NK-92 (cell line): Measurements from ENCODE around the gene SGSM1.

Experiments used
- DNase-seq: peaks from one replicate; lab custom pipeline; 2025; ENCODE audit not compliant: unreplicated experiment; lab: John Stamatoyannopoulos, UW

The SGSM1 gene

GRCh38 chr22:24948356-24949202 is 142.6 kb downstream of the SGSM1 start:
- DNase-seq: no peak

DNA sequence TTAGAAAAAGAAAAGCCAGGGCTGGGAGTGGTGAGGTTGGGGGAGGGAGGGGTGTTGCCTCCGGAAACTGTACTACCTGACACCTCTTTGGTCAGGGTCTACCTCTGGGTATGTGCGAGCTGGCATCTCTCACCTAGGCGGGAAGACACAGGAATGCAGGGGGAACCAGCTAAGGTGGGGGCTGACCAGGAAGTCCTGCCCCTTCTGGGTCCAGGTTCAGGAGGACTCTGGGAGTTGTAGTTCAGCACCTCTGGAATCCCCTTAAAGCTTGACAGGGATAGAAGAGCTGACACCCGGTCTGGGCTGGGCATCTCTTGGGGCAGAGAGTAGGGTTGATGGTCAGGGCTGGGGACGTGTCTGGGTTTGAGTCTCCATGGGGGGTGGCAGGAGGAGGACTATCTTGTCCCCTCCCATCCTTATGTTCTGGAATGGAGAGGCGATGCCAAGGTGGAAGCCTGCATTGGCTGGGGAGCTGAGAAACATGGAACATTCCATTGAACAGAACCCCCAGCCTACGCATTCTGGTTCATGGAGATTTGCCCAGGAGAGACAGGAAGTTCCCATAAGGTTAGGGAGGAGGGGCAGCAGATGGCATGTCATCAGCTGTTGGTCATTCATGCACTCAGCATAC is 144.4 kb downstream of the SGSM1 start:
- no peak for DNase-seq

DNA sequence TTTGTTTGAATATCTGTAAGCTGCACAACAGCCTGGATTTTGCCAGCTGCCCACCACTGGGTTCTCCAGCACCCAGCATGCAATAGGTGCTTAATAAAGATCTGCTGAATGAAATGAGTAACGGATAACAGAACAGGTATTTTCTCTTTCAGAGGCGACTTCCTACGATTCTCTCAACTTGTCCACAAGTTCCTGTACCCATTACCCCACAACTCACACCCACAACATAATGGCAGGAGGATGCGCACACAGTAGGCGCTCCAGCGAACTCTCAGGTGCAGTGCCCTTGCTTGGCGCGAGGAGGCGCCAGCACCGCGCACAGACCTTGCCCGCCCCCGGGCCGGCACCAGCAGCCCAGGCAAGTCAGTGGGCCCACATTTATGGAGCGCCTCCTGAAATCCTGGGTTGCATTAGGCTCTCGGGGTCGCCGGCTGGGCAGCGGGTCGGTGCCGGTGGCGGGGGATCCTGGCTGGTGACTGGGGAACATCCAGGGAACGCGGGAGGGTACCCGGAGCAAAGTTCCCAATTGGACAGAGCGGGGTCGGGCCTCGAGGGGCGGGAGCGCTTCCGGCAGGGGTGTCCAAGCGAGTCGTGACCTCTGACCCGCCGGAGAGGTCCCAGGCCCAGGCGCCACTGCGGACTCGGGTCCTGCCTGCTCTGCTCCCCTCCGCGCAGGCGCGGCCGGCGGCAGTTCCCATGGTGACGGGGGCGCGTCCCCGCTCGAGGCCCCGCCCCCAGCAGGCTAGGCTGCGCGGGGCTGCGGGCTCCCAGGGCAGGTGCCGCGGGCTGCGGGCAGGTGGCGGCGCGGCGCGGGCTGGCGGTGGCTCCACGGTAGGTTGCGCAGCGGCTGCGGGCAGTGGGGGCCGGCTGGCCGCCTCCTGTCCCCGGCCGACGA is 146.2 kb downstream of the SGSM1 start, which contains the start of gene KIAA1671:
KIAA1671 (plus strand) TSS at position 775 of the 895 bp plus-strand sequence. CDS start 75,284 bp downstream, outside the sequence.
- DNase-seq: no peak

DNA sequence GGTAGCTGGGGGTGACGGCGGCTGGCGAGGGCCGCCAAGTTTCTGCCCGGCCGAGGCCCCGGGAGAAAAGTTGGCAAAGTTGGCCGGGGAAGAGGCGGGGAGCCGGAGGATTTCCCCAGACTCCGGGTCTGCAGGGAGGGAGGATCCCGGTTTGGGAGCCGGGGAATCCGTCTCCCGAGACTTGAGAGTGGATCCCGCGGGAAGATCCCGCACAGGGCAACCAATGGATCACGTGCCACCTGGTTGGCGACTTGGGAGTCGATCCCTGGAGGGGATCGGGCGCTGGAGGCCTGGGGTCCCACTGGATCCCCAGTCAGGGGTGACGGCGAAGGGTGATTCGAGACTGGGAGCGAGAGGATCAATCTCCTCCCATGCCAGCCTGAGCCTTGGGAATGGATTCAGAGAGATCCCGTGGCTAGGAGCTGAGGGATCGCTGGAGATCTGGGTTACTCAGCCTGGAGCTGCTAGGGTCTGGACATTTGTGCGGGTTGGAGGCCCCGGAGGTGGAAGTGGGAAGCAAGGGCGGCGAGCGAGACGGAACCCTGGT is 146.9 kb downstream of the SGSM1 start:
- no peak for DNase-seq

DNA sequence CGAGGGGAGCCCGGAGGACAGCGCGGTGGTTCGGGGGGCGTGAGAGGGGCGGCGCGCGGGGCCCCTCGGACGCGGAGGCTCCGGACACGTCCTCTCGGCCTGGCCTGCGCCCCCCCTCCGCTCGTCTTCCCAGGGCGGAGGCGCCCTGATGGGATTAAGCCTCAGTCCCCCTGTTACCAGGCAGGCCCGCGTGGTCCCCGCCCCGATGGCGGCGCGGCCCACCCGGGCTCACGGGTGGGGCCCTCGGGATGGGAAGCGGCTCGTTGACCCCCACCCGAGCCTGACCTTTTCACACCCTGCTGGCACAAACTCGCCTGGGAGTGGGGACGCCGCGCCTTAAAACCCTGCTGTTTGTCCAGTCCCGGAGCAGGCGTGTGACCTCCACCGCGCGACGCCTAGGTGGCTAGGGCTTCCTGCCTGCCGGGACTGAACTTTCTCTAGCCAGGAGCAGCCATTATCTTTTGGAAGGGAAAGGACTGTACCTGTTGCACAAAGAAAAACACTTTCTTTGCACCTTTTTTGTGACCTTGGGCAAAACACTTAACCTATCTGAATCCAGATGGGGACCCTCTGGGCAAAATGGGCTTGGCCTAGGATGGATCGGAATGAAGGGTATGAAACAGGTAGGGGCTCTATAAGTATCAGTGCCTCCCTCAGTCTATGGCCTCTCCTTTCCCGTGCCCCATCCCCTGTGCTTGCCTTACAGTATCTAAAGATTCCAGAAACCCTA is 147.5 kb downstream of the SGSM1 start:
- DNase-seq: no peak

DNA sequence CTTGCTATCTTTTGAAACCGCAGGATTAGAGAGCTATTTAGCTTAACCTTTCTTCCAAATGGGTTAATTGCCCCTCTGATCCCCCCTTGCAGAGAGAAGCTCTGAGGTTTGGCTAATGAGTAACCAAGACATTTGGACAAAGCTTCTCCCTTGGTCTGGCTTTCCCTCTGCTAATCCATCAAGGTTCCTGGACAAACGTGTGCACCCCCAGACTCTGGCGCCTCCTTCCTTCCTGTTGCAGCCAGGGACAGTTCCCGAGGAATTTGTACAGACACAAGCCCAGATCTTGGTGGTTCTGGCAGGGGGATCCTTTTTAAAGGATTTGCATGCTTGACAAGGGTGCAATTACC is 148.1 kb downstream of the SGSM1 start:
- DNase-seq: no peak

GRCh38 chr22:24954856-24955255 is 148.8 kb downstream of the SGSM1 start:
- no peak for DNase-seq

DNA sequence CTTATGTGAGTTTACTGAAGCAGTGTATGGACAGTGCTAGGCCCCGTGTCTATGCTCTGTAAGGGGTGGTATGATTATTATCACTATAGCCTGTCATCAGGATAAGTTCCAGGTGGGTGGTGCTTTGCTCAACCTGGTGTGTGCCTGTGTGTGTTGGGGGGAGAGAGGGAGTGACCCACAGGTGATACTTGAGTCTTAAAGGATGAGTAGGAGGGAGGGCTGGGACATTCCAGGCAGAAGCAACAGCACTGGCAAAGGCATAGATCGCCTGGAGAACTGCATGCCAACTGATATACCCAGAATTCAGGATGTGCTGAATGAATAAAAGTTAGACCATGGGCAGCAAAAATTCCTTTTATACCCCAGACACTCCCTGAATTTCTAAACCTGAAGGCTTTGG is 151.0 kb downstream of the SGSM1 start:
- no peak for DNase-seq

DNA sequence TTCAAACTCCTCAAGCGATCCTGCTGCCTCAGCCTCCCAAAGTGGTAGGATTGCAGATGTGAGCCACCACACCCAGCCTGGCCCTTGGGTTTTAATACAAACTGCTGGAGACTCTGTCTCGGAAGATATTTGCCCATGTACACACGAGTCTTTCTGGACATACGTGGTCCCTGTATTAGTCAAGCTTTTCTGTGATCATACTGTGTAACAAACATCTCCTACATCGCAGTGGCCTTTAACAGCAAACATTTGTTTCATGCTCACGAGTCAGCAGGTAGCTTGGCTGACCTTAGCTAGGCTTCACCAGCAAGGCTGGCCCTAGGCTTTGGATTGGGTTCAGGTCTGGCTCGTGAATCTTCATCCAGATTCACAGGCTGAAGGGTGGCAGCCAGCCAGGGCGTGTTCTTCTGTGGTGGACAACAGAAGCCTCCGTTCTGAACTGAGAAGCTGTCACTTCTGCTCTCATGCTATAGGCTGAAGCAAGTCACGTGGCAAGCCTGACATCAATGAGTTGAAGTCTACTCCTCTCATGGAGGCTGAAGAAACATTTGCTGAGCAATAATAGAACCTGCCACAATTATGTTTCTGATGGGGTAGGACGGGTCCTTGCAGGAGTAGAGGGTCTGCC is 155.3 kb downstream of the SGSM1 start:
- no peak for DNase-seq

DNA sequence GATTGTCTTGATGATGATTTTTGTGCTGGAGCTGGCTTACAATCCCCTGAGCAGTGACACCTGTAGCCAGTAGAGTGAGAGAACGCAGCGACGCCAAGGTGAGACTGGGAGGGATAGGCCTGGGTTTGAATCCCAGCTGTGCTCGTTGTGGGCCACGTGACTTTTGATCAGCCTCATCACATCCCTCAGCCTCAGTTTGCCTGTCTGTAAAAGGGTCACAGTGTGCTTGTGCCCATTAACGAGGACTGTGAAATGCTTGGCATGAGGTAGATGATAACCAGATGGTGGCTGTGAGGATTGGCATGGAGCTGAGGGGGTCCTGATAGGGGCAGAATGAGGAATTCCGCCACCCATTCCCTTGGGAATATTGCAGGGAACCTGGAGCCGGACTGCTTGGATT is 156.1 kb downstream of the SGSM1 start:
- no peak for DNase-seq

DNA sequence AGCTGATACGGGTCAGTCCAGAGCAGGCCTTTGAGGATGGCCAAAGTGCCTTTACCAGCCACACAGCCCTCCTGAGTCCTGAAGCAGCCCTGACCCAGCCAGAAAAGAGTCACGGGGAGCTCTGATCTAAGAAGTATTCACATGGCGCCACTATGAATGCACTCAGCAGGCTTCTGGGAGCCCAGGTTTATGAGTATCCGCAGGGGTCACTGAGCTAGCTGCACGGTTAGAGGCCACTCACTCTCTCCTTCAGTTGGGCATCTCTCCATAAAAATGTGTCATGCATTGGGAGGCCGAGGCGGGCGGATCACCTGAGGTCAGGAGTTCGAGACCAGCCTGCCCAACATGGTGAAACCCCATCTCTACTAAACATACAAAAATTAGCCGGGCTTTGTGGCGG is 156.8 kb downstream of the SGSM1 start:
- DNase-seq: no peak

DNA sequence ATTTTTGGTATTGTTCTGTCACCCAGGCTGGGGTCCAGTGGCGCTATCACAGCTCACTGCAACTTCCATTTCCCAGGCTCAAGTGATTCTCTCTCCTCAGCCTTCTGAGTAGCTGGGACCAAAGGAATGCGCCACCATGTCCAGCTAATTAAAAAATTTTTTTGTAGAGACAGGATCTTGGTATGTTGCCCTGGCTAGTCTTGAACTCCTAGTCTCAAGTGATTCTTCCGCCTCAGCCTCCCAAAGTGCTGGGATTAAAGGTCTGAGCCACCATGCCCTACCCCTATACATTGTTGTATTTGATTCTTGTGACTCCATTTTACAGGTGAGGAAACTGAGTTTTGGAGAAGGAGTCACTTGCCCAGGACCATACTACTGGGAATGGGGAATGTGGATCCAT is 158.4 kb downstream of the SGSM1 start:
- DNase-seq: no peak

GRCh38 chr22:24965822-24966626 is 160.0 kb downstream of the SGSM1 start:
- DNase-seq: no peak

DNA sequence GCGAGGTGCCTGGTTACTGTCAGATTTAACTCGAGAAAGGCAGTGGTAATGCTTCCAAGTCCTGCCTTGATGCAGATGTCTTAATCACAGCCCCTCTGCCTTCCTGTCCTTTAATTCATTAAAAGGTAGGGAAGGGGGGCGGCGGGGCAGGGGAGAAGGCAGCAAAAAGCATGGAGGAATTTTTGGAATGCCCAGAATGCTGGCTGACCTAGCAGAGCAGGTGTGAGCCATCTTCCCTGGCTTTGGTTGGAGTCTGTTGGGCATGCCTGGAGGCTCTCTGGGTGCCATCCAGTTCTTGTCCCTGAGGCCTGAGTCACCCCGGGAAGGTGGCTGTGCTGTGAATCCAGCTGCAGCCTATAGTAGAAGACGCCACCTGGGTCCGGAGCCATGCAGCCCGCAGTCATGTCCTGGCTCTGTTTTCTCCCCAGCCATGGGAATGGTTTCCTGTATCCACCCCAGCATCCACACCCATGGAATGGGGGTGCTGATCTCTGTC is 162.1 kb downstream of the SGSM1 start:
- no peak for DNase-seq

DNA sequence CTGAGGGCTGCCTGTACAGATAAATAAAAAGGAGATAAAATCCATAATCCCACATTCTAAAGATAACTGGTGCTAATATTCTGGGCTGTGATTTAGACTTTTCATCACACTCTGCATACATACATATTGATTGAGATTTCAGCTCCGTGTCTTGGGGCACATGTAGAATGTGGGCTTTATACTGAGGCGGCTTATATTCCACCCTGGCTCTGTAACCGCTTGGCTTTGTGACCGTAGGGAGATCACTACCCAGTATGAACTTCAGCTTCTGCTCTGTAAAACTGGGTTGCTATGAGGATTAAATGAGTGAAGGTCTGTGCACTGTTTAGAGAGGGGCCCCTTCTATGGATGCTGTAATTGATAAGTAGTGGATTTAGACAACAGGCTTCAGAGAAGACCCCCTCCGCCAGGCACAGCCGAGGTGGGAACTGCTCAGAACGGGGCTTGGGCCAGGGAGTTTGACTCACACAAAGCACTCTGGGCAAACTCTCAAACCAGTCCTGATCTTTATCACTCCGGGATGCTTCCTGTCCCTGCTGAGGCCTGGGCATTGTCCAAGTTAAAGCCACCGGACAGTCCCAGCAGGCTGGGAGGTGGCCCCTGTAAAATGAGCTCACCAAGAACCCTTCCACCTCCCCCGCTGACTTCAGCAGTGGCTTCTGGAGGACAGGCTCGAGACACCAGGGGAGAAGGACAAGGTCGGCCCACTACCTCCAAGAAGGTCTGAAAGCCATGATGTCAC is 163.7 kb downstream of the SGSM1 start:
- DNase-seq: no peak

- no peak for DNase-seq
Observed at GRCh38 chr22:24972369-24972768, 166.4 kb downstream of the SGSM1 start.

GRCh38 chr22:24973872-24974271 is 167.9 kb downstream of the SGSM1 start:
- no peak for DNase-seq

- no peak for DNase-seq
Observed at GRCh38 chr22:24975125-24975640, 169.2 kb downstream of the SGSM1 start.
